Measurements from ENCODE around the gene MT1F.

MT1F gene

DNA sequence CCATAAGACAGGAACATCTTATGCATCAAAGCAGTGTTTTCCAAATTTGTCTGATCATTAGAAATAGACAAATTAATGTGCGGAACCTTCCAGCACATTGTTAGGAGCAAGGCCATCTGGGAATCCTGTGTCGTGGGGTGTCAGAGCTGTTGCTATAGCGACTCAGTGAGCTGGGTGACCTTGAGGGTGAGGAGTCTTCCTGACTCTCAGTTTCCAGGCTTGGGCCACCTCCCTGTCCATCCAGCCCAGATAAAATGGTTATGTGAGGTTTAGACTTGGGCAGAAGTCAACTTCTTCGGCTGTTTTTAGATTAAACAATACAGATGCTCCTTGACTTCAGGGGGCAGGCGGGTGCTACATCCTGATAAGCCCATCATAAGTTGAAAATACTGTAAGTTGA is 45.1 kb downstream of the MT1F start:
- DNase-seq, result no peak

Data from stimulated activated naive CD4-positive, alpha-beta T cell treated with Interleukin-2 at 50 U/mL for 16 hours (primary cell).